ENCODE measurements around the gene SSR1.
A peak's percentile ranks its signal among the peaks of the same experiment; 100 is the strongest.
"Not testable (repeated sequence)": the region's sequence is repeated elsewhere in the genome, so short reads cannot be mapped to it uniquely, and the experiment has no call there.

Gene SSR1

GRCh38 chr6:7312616-7313504 lies at the start of gene SSR1:
Gene SSR1 (minus strand): TSS chr6:7313199. CDS start chr6:7313120, 79 bp downstream.
- TF ChIP-seq CTCF (IDR thresholded peaks at IDR 0.05; ENCODE audit: insufficient read depth, low read length, poor library complexity, severe bottlenecking) (no peak), EZH2phosphoT487 (conservative IDR thresholded peaks at IDR 0.05; ENCODE audit: low read length) (no peak)
- H3K27me3 ChIP-seq (ENCODE audit: low read length), result no peaks in the 10 kb centered on the region
- H3F3A ChIP-seq (ENCODE audit: insufficient read depth), result peaks cover 14% of the 10 kb centered on the region; the same call in 1 of the 2 replicates
- H4K20me1 ChIP-seq (ENCODE audit: low read depth, low read length), result peaks cover 23% of the 10 kb centered on the region
- H3K79me2 ChIP-seq (ENCODE audit: insufficient read depth, low read length), result peaks cover 51% of the 10 kb centered on the region
- peak within 1 kb of the TSS; percentile 80 for H3K4me2 ChIP-seq (ENCODE audit: low read depth, low read length, poor library complexity, severe bottlenecking)
- H3K9me2 ChIP-seq (replicated peaks; ENCODE audit: insufficient read depth, low read length), result no peaks in the 10 kb centered on the region
- peaks cover 24% of the 10 kb centered on the region for H3K36me3 ChIP-seq (ENCODE audit: low read length)
- no peaks in the 10 kb centered on the region for H3K9me3 ChIP-seq (ENCODE audit: insufficient read depth, low read length)
- H3K27ac ChIP-seq (ENCODE audit: low read depth, low read length), result peak within 1 kb of the TSS; percentile 68
- peak within 1 kb of the TSS; percentile 94 for H3K9ac ChIP-seq (ENCODE audit: low read length)
- peak within 1 kb of the TSS; percentile 74 for H2AFZ ChIP-seq (ENCODE audit: low read depth, low read length, severe bottlenecking)
- H3K4me3 ChIP-seq (ENCODE audit: insufficient read depth, low read length, poor library complexity, severe bottlenecking), result peak within 1 kb of the TSS; percentile 80

- H3K4me3 ChIP-seq (ENCODE audit: insufficient read depth, low read length, poor library complexity, severe bottlenecking), result not testable (repeated sequence)
Observed at GRCh38 chr6:7351916-7352315, 38.9 kb upstream of the SSR1 start.

DNA sequence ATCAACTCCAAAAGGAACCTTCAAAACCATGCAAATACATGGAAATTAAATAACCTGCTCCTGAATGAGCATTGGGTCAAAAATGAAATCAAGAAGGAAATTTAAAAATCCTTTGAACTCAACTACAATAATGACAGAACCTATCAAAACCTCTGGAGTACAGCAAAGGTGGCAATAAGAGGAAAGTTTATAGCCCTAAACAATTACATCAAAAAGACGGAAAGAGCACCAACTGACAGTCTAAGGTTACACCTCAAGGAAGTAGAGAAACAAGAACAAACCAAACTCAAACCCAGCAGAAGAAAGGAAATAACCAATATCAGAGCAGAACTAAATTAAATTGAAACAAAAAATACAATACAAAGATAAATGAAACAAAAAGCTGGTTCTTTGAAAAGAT lies 37.6 kb upstream of the SSR1 start:
- not testable (repeated sequence) for H4K20me1 ChIP-seq (ENCODE audit: low read depth, low read length); H3K9me3 ChIP-seq (ENCODE audit: insufficient read depth, low read length); H3K27me3 ChIP-seq (ENCODE audit: low read length); H3K4me2 ChIP-seq (ENCODE audit: low read depth, low read length, poor library complexity, severe bottlenecking); H3F3A ChIP-seq (ENCODE audit: insufficient read depth); H3K79me2 ChIP-seq (ENCODE audit: insufficient read depth, low read length); H3K27ac ChIP-seq (ENCODE audit: low read depth, low read length); H2AFZ ChIP-seq (ENCODE audit: low read depth, low read length, severe bottlenecking); H3K36me3 ChIP-seq (ENCODE audit: low read length); H3K9ac ChIP-seq (ENCODE audit: low read length); H3K4me3 ChIP-seq (ENCODE audit: insufficient read depth, low read length, poor library complexity, severe bottlenecking); H3K9me2 ChIP-seq (replicated peaks; ENCODE audit: insufficient read depth, low read length)

More at GRCh38 chr6:7351916-7352315, 38.9 kb upstream of the SSR1 start:
- not testable (repeated sequence) for H3K9ac ChIP-seq (ENCODE audit: low read length); H3K9me3 ChIP-seq (ENCODE audit: insufficient read depth, low read length); H3K27ac ChIP-seq (ENCODE audit: low read depth, low read length); H3K4me2 ChIP-seq (ENCODE audit: low read depth, low read length, poor library complexity, severe bottlenecking); H3F3A ChIP-seq (ENCODE audit: insufficient read depth); H3K27me3 ChIP-seq (ENCODE audit: low read length); H3K36me3 ChIP-seq (ENCODE audit: low read length); H4K20me1 ChIP-seq (ENCODE audit: low read depth, low read length); H2AFZ ChIP-seq (ENCODE audit: low read depth, low read length, severe bottlenecking); H3K9me2 ChIP-seq (replicated peaks; ENCODE audit: insufficient read depth, low read length); H3K79me2 ChIP-seq (ENCODE audit: insufficient read depth, low read length)

DNA sequence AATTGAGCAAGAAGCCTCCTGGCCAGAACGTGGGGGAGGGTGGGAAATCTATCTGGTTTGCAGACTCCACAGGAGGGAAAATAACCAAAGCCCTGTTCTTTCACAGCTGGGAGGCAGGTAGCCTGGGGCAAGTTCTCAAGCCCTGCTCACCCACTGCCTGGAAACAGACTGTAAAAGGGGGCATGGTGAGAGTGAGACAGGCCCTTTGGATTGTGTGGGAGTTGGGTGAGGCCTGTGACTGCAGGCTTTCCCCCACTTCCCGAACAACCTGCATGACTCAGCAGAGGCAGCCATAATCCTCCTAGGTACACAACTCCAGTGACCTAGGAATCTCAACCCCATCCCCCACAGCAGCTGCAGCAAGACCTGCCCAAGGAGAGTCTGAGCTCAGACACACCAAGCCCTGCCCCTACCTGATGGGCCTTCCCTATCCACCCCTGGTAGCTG lies 34.6 kb upstream of the SSR1 start:
- not testable (repeated sequence) for H3K9me2 ChIP-seq (replicated peaks; ENCODE audit: insufficient read depth, low read length); H3K4me2 ChIP-seq (ENCODE audit: low read depth, low read length, poor library complexity, severe bottlenecking); H2AFZ ChIP-seq (ENCODE audit: low read depth, low read length, severe bottlenecking); H3F3A ChIP-seq (ENCODE audit: insufficient read depth); H3K9ac ChIP-seq (ENCODE audit: low read length); H3K27ac ChIP-seq (ENCODE audit: low read depth, low read length); H3K36me3 ChIP-seq (ENCODE audit: low read length); H3K4me3 ChIP-seq (ENCODE audit: insufficient read depth, low read length, poor library complexity, severe bottlenecking); H3K27me3 ChIP-seq (ENCODE audit: low read length); H3K79me2 ChIP-seq (ENCODE audit: insufficient read depth, low read length); H3K9me3 ChIP-seq (ENCODE audit: insufficient read depth, low read length); H4K20me1 ChIP-seq (ENCODE audit: low read depth, low read length)

DNA sequence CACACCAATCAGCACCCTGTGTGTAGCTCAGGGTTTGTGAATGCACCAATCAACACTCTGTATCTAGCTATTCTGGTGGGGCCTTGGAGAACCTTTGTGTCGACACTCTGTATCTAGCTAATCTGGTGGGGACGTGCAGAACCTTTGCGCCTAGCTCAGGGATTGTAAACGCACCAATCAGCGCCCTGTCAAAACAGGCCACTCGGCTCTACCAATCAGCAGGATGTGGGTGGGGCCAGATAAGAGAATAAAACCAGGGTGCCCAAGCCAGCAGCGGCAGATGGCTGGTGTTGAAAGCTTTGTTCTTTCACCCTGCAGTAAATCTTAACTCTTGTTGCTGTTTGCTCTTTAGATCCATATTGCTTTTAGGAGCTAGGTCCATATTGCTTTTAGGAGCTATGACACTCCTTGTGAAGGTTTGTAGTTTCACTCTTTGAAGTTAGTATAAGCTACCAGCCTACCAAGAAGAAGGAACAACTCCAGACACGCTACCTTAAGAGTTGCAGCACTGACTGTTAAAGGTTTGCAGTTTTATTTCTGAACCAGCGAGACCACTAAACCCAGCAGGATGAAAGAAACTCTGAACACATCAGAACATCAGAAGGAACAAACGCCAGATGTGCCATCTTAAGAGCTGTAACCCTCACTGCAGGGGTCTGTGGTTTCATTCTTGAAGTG lies 31.9 kb upstream of the SSR1 start:
- H3K27me3 ChIP-seq (ENCODE audit: low read length); H3K36me3 ChIP-seq (ENCODE audit: low read length); H3K9me2 ChIP-seq (replicated peaks; ENCODE audit: insufficient read depth, low read length); H3K4me2 ChIP-seq (ENCODE audit: low read depth, low read length, poor library complexity, severe bottlenecking); H3K27ac ChIP-seq (ENCODE audit: low read depth, low read length); H3F3A ChIP-seq (ENCODE audit: insufficient read depth); H3K79me2 ChIP-seq (ENCODE audit: insufficient read depth, low read length); H4K20me1 ChIP-seq (ENCODE audit: low read depth, low read length); H3K9me3 ChIP-seq (ENCODE audit: insufficient read depth, low read length); H3K9ac ChIP-seq (ENCODE audit: low read length); H3K4me3 ChIP-seq (ENCODE audit: insufficient read depth, low read length, poor library complexity, severe bottlenecking); H2AFZ ChIP-seq (ENCODE audit: low read depth, low read length, severe bottlenecking): not testable (repeated sequence)

All from SU-DHL-6 (cell line).